Colonic mucosa (tissue), 4 donors: ENCODE measurements around the gene GBP2. TPM values are rescaled to one million over a fixed set of nuclear protein-coding genes. Genes with fewer than 3 reads are reported as not detected.

ENCODE experiments used
- DNase-seq: peaks from one replicate; pipeline ENCODE4 v3.0.0-alpha.2; 2020
- H3K27ac ChIP-seq: fragments of 200-600 bp; one replicate; pipeline ENCODE4 v1.8.0; 2021
- H3K27me3 ChIP-seq: fragments of 200-600 bp; one replicate; pipeline ENCODE4 v1.8.0; 2021
- H3K36me3 ChIP-seq: fragments of 200-600 bp; one replicate; pipeline ENCODE4 v1.8.0; 2021
- H3K4me1 ChIP-seq: fragments of 200-600 bp; one replicate; pipeline ENCODE4 v1.8.0; 2021; ENCODE audit warnings: mild to moderate bottlenecking
- H3K4me3 ChIP-seq: fragments of 200-600 bp; one replicate; pipeline ENCODE4 v1.8.0; 2021
- H3K9ac ChIP-seq, 2 donors: one replicate each; pipeline ENCODE4 v1.7.0; 2013; ENCODE audit warnings: control low read depth in 2 of 2, low read depth in 2 of 2, low read length in 2 of 2
- H3K9me3 ChIP-seq: fragments of 200-600 bp; one replicate; pipeline ENCODE4 v1.8.0; 2021
- intact Hi-C: fragments of 100-400 bp; cut with DNase I; formaldehyde crosslinking; loops from one replicate; pipeline ENCODE4 v1.14.1; 2022
- total RNA-seq, 2 donors: library from RNA; stranded (reverse); fragmentation: NEBNext Ultra II Directional in 1 of 2; extraction: Animal tissue kit (Norgen Biotek cat#: 25700) in 1 of 2; gene quantifications; one replicate each; pipeline ENCODE4 v1.2.1, GENCODE V29; 2021
- TF ChIP-seq, protein P1 (sequence below): fragments of 200-600 bp; IDR thresholded peaks from one replicate; pipeline ENCODE4 v1.8.0; 2022; ENCODE audit warnings: antibody characterized with exemption, mild to moderate bottlenecking
- donor health status: healthy.
- donor health status: DM: no; HTN: no; CAD: no.
- donor health status: DM: no; HTN: no; CAD: no.

The GBP2 gene
- total RNA-seq, 2 donors from 2014 or later: 20.1 to 81.0 TPM

DNA sequence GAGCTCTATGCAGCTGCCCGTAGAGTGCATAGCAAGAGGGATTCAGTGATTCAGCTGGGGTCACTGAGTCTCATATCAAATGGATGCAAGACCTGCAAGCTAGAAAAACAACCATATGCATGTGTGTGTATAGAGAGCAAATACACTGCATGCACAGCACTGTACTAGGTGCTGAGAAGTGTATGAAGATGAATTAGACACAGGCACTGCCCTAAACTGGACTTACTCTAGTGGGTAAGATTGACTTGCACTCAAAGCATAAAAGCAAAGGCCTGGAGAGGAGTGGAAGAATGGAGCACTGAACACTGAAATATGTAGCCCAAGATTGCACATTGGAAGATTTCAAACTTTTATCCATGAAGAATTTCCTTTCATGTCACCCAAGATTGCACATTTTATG, 55.4 kb downstream of the GBP2 start:
- TF ChIP-seq, protein P1, sequence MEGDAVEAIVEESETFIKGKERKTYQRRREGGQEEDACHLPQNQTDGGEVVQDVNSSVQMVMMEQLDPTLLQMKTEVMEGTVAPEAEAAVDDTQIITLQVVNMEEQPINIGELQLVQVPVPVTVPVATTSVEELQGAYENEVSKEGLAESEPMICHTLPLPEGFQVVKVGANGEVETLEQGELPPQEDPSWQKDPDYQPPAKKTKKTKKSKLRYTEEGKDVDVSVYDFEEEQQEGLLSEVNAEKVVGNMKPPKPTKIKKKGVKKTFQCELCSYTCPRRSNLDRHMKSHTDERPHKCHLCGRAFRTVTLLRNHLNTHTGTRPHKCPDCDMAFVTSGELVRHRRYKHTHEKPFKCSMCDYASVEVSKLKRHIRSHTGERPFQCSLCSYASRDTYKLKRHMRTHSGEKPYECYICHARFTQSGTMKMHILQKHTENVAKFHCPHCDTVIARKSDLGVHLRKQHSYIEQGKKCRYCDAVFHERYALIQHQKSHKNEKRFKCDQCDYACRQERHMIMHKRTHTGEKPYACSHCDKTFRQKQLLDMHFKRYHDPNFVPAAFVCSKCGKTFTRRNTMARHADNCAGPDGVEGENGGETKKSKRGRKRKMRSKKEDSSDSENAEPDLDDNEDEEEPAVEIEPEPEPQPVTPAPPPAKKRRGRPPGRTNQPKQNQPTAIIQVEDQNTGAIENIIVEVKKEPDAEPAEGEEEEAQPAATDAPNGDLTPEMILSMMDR: no peak
- Histone ChIP-seq H3K9me3 (no peaks in the 10 kb centered on the region), H3K4me1 (no peaks in the 10 kb centered on the region), H3K27me3 (no peaks in the 10 kb centered on the region), H3K27ac (peak overlapping the region; percentile 19), H3K9ac (no peak overlapping the region), H3K36me3 (no peaks in the 10 kb centered on the region), H3K4me3 (peak overlapping the region; percentile 0)
- intact Hi-C loops: no loop called here
- DNase-seq: no peak

DNA sequence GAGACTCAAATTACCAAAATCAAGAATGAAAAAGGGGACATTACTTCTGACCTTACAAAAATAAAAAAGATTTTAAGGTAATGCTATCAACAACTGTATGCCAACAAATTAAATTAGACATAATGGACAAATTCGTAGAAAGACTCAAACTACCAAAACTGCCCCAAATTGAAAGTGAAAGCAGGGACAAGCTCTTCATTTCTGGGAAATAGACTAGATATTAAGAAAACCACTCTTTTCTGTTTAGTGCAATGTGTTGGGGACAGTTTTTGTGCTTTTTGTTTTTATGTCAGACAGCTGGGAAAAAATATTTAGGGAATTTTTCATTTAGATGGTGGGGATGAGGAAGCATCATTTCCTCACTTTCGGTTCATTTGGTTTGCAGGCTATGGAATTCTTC, 56.0 kb downstream of the GBP2 start:
- peak overlapping the region; percentile 0 for H3K4me3 ChIP-seq

DNA sequence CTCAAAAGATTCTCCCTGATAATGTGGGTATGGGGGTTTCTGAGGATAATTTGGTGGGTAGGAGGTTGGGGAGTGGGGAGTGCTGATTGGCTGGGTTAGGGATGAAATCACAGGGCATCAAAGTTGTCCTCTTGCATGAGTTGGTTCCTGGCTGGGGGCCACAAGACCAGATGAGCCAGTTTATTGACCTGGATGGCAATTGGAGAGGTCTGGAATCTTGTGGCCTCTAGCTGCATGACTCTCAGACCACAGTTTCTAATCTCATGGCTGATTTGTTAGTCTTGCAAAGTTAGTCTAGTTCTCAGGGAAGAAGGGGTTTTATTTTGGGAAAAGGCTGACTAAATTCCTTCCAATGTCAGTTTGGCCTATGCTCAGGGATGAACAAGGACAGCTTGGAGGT, 57.6 kb downstream of the GBP2 start:
- H3K4me1 ChIP-seq: no peaks in the 10 kb centered on the region
- no peak overlapping the region for H3K27ac ChIP-seq
- no peak overlapping the region for H3K9ac ChIP-seq
- H3K36me3 ChIP-seq: no peaks in the 10 kb centered on the region
- no peaks in the 10 kb centered on the region for H3K27me3 ChIP-seq
- H3K4me3 ChIP-seq: no peak overlapping the region
- TF ChIP-seq, protein P1: no peak
- intact Hi-C loops: loop anchor here (10.0 kb wide), 1 partner anchor 67 kb away; no protein-coding TSS in a partner anchor
- no peak for DNase-seq
- H3K9me3 ChIP-seq: no peaks in the 10 kb centered on the region

More for the DNA sequence above, 56.0 kb downstream of the GBP2 start:
- intact Hi-C loops: loop anchor here (10.0 kb wide), 1 partner anchor 65 kb away; no protein-coding TSS in a partner anchor
- TF ChIP-seq, protein P1: no peak
- no peaks in the 10 kb centered on the region for H3K27me3 ChIP-seq
- H3K36me3 ChIP-seq: no peaks in the 10 kb centered on the region
- DNase-seq: no peak
- H3K9ac ChIP-seq: no peak overlapping the region
- no peaks in the 10 kb centered on the region for H3K4me1 ChIP-seq
- H3K27ac ChIP-seq: peak overlapping the region; percentile 19
- H3K9me3 ChIP-seq: no peaks in the 10 kb centered on the region

DNA sequence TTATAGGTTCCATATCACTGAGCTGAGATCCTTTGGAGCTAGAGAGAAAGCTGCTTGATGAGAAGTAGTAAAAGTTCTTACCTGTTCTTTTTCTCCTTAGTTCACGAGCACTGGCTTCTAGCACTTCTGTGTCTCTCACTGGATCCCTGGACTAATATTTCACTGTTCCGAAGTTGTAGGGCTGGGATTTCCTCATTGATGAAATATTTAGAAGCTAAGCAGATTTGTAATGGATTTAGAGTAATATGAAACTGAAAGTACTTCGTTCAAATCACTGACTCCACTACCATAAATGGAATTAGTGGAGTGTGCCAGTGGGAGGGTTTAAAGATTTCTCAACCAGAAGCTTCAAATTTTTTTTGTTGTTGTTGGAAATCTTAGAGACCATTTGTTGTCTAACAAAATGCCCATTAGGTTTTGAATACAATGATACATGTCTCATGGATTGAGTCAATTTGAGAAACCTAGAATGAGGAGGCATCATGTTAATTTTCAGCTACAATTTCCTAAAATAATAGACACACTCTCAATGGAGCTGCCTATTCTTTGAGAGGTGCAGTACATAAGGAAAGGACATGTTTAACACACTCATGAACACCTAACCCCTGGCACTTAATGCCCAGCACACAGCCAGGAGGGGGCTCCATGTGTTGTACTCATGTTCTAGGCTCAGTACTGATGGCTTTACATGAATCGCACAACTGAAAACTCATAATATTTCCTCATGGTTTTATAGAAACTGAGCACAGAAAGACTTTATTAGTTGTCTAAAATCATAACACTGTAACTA, 60.6 kb downstream of the GBP2 start, which contains the start of gene GBP1:
GBP1 (minus strand) TSS at position 130 of the 790 bp plus-strand sequence. CDS start 1,974 bp downstream, outside the sequence.
- DNase-seq: no peak
- H3K36me3 ChIP-seq: no peaks in the 10 kb centered on the region
- H3K4me3 ChIP-seq: peak within 1 kb of the TSS; percentile 50
- H3K4me1 ChIP-seq: no peaks in the 10 kb centered on the region
- no peaks in the 10 kb centered on the region for H3K27me3 ChIP-seq
- TF ChIP-seq, protein P1: no peak
- H3K9ac ChIP-seq: peak within 1 kb of the TSS; percentile 52 to 76
- no peaks in the 10 kb centered on the region for H3K9me3 ChIP-seq
- intact Hi-C loops: loop anchor here (10.0 kb wide), 1 partner anchor 70 kb away; no protein-coding TSS in a partner anchor
- H3K27ac ChIP-seq: peak within 1 kb of the TSS; percentile 85

DNA sequence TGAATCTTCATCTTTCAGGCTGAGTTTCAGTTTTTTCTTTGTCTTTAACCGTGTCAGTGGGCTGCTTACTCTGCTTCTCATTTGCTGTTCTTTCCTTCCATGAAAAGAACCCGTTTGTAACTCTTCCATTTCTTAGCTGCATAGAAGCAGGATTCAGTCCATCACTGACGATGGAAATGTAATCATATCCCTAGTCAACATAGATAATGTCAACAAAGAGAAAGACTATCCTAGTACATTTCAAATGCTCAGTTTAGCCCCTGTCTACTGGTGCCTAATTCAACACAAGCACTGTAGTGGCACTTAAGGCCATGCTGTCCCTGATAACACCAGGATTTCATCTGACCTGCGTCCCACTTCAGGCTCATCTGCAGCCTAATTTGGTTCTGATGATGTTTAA, 61.3 kb downstream of the GBP2 start:
- Histone ChIP-seq H3K4me3 (peak overlapping the region; percentile 50), H3K4me1 (no peaks in the 10 kb centered on the region), H3K36me3 (no peaks in the 10 kb centered on the region), H3K9ac (peak overlapping the region; percentile 52 to 76), H3K27me3 (no peaks in the 10 kb centered on the region), H3K9me3 (no peaks in the 10 kb centered on the region), H3K27ac (peak overlapping the region; percentile 85)
- no peak for DNase-seq
- intact Hi-C loops: loop anchor here (10.0 kb wide), 1 partner anchor 70 kb away; no protein-coding TSS in a partner anchor
- TF ChIP-seq, protein P1: no peak
